ENCODE measurements around the gene EPAS1. TPM values are rescaled to one million over a fixed set of nuclear protein-coding genes. Genes with fewer than 3 reads are reported as not detected.

The EPAS1 gene
- polyA plus RNA-seq, 1 of the 3 experiments (the other 2 are of a cell fraction), result 69.2 TPM

GRCh38 chr2:46331109-46331766, 34.0 kb downstream of the EPAS1 start (continued):
- peak; percentile 42; the same call in 1 of the 2 replicates for TF ChIP-seq REST (IDR thresholded peaks at IDR 0.05; ENCODE audit: low read depth, low read length)
- peak; percentile 71 for TF ChIP-seq CHD2 (IDR thresholded peaks at IDR 0.05; ENCODE audit: low read length, partially characterized antibody)
- TF ChIP-seq PBX3 (IDR thresholded peaks at IDR 0.05), result peak; percentile 96
- no peak for TF ChIP-seq TAF1 (IDR thresholded peaks at IDR 0.05; ENCODE audit: borderline replicate concordance, low read depth, low read length)
- no peak for TF ChIP-seq ZBTB33 (IDR thresholded peaks at IDR 0.05; ENCODE audit: borderline replicate concordance, low read depth)
- no peak for TF ChIP-seq FOXJ3 (CRISPR knock-in tag; IDR thresholded peaks at IDR 0.05)
- TF ChIP-seq EZH2phosphoT487 (IDR thresholded peaks at IDR 0.05; ENCODE audit: borderline replicate concordance, low read depth), result no peak
- TF ChIP-seq MAX (IDR thresholded peaks at IDR 0.05; ENCODE audit: low read depth), result peak; percentile 96
- TF ChIP-seq TEAD4 (IDR thresholded peaks at IDR 0.05; ENCODE audit: borderline replicate concordance, insufficient read depth), result peak; percentile 78
- no peak for TF ChIP-seq FOSL2 (IDR thresholded peaks at IDR 0.05; ENCODE audit: borderline replicate concordance, low read depth)
- TF ChIP-seq CTCF (IDR thresholded peaks at IDR 0.05), result peak; percentile 42
- no peak for TF ChIP-seq USF1 (IDR thresholded peaks at IDR 0.05; ENCODE audit: borderline replicate concordance, low read depth)
- TF ChIP-seq SIN3A (IDR thresholded peaks at IDR 0.05; ENCODE audit: borderline replicate concordance, low read depth, low read length), result peak; percentile 95
- peak; percentile 90 for TF ChIP-seq RCOR1 (IDR thresholded peaks at IDR 0.05; ENCODE audit: low read length)
- TF ChIP-seq JUND (IDR thresholded peaks at IDR 0.05), result peak; percentile 64
- peak; percentile 28; the same call in 1 of the 2 replicates for TF ChIP-seq RAD21 (IDR thresholded peaks at IDR 0.05; ENCODE audit: low read length)
- TF ChIP-seq EP300 (IDR thresholded peaks at IDR 0.05; ENCODE audit: borderline replicate concordance in 1 of 2, low read depth in 1 of 2, low read length in 1 of 2), result peak; percentile 86 to 96
